ENCODE results near the gene DPYSL5.

Gene DPYSL5

GRCh38 chr2:26924731-26925099 lies 76.8 kb downstream of the DPYSL5 start:
- no peak for DNase-seq (ENCODE audit: low read depth in 2 of 3, low spot score in 1 of 3)

- no peak for DNase-seq (ENCODE audit: low read depth in 2 of 3, low spot score in 1 of 3)
Observed at GRCh38 chr2:26925100-26925791, 77.3 kb downstream of the DPYSL5 start.

- DNase-seq (ENCODE audit: low read depth in 2 of 3, low spot score in 1 of 3) = no peak
Observed at GRCh38 chr2:26927221-26927620, 79.3 kb downstream of the DPYSL5 start.

GRCh38 chr2:26932974-26933373 lies 85.0 kb downstream of the DPYSL5 start:
- DNase-seq (ENCODE audit: low read depth in 2 of 3, low spot score in 1 of 3) = no peak

GRCh38 chr2:26933431-26934334 lies 85.8 kb downstream of the DPYSL5 start:
- DNase-seq (ENCODE audit: low read depth in 2 of 3, low spot score in 1 of 3) = no peak

GRCh38 chr2:26934335-26934724 lies 86.4 kb downstream of the DPYSL5 start:
- DNase-seq (ENCODE audit: low read depth in 2 of 3, low spot score in 1 of 3) = no peak

GRCh38 chr2:26934985-26935384 lies 87.1 kb downstream of the DPYSL5 start:
- no peak for DNase-seq (ENCODE audit: low read depth in 2 of 3, low spot score in 1 of 3)

GRCh38 chr2:26936855-26937254 lies 88.9 kb downstream of the DPYSL5 start:
- no peak for DNase-seq (ENCODE audit: low read depth in 2 of 3, low spot score in 1 of 3)

- DNase-seq (ENCODE audit: low read depth in 2 of 3, low spot score in 1 of 3) = no peak
Observed at GRCh38 chr2:26938399-26939118, 90.6 kb downstream of the DPYSL5 start.

GRCh38 chr2:26940001-26940400 lies 92.1 kb downstream of the DPYSL5 start:
- DNase-seq (ENCODE audit: low read depth in 2 of 3, low spot score in 1 of 3) = no peak

- DNase-seq (ENCODE audit: low read depth in 2 of 3, low spot score in 1 of 3) = no peak
Observed at GRCh38 chr2:26941486-26941885, 93.6 kb downstream of the DPYSL5 start.

- DNase-seq (ENCODE audit: low read depth in 2 of 3, low spot score in 1 of 3) = peak; percentile 44 to 59 (median 48)
Observed at GRCh38 chr2:26942543-26943295, 94.8 kb downstream of the DPYSL5 start.

GRCh38 chr2:26945991-26946750 lies 98.2 kb downstream of the DPYSL5 start:
- no peak for DNase-seq (ENCODE audit: low read depth in 2 of 3, low spot score in 1 of 3)

- no peak for DNase-seq (ENCODE audit: low read depth in 2 of 3, low spot score in 1 of 3)
Observed at GRCh38 chr2:26946841-26947784, 99.2 kb downstream of the DPYSL5 start.

GRCh38 chr2:26948800-26949199 lies 100.9 kb downstream of the DPYSL5 start:
- DNase-seq (ENCODE audit: low read depth in 2 of 3, low spot score in 1 of 3) = no peak

- DNase-seq (ENCODE audit: low read depth in 2 of 3, low spot score in 1 of 3) = no peak
Observed at GRCh38 chr2:26950246-26950645, 102.3 kb downstream of the DPYSL5 start.

- DNase-seq (ENCODE audit: low read depth in 2 of 3, low spot score in 1 of 3) = no peak
Observed at GRCh38 chr2:26951236-26951635, 103.3 kb downstream of the DPYSL5 start.

- DNase-seq (ENCODE audit: low read depth in 2 of 3, low spot score in 1 of 3) = no peak
Observed at GRCh38 chr2:26952374-26952773, 104.4 kb downstream of the DPYSL5 start.

- DNase-seq (ENCODE audit: low read depth in 2 of 3, low spot score in 1 of 3) = no peak
Observed at GRCh38 chr2:26954135-26954534, 106.2 kb downstream of the DPYSL5 start.

All from stimulated activated CD4-positive, alpha-beta T cell treated with anti-CD3 and anti-CD28 coated beads, Interleukin-12 subunit alpha, Interleukin-12 subunit beta, amount 100 ng/mL, for 48 hours (primary cell).